Neural progenitor cell (in vitro differentiated cells): Measurements from ENCODE around the gene HSD3B7. TPM values are rescaled to one million over a fixed set of nuclear protein-coding genes. Genes with fewer than 3 reads are reported as not detected.

Experiments
- DNase-seq: peaks from one replicate; pipeline ENCODE4 v3.0.0-alpha.2; 2016; ENCODE audit warnings: low spot score
- H2AFZ ChIP-seq: fragments of 200-600 bp; sonication (generic); replicated peaks from 2 replicates; pipeline ENCODE4 v1.6.1; 2016; ENCODE audit warnings: antibody characterized with exemption
- H3F3A ChIP-seq: fragments of 200-600 bp; sonication (generic); 2 replicates; pipeline ENCODE4 v1.6.1; 2016; ENCODE audit warnings: antibody characterized with exemption, low read depth
- H3K27ac ChIP-seq: fragments of 200-600 bp; sonication (generic); 2 replicates; pipeline ENCODE4 v1.5.1; 2016; ENCODE audit warnings: mild to moderate bottlenecking
- H3K27me3 ChIP-seq: fragments of 200-600 bp; sonication (generic); 2 replicates; pipeline ENCODE4 v1.6.1; 2016; ENCODE audit warnings: mild to moderate bottlenecking, moderate library complexity
- H3K36me3 ChIP-seq: fragments of 200-600 bp; sonication (generic); 2 replicates; pipeline ENCODE4 v1.5.1; 2016
- H3K4me1 ChIP-seq: fragments of 200-600 bp; sonication (generic); 2 replicates; pipeline ENCODE4 v1.6.1; 2016; ENCODE audit warnings: mixed run types
- H3K4me2 ChIP-seq: fragments of 200-600 bp; sonication (generic); 2 replicates; pipeline ENCODE4 v1.6.1; 2016
- H3K4me3 ChIP-seq: fragments of 200-600 bp; sonication (generic); 2 replicates; pipeline ENCODE4 v1.5.1; 2016
- H3K79me2 ChIP-seq: fragments of 200-600 bp; sonication (generic); 2 replicates; pipeline ENCODE4 v1.6.1; 2016; ENCODE audit warnings: low read depth
- H3K9ac ChIP-seq: fragments of 200-600 bp; sonication (generic); 2 replicates; pipeline ENCODE4 v1.6.1; 2016
- H3K9me3 ChIP-seq: fragments of 200-600 bp; sonication (generic); 2 replicates; pipeline ENCODE4 v1.5.1; 2016; ENCODE audit warnings: low read depth
- H4K20me1 ChIP-seq: fragments of 200-600 bp; sonication (generic); 2 replicates; pipeline ENCODE4 v1.6.1; 2016; ENCODE audit warnings: low read depth
- H3K27ac Mint-ChIP-seq: 3 replicates; pipeline ENCODE4 v1.8.0; 2021; ENCODE audit warnings: mixed read lengths
- H3K27me3 Mint-ChIP-seq: 2 replicates; pipeline ENCODE4 v1.8.0; 2022; ENCODE audit warnings: low read depth, mild to moderate bottlenecking, inconsistent platforms, moderate library complexity, mixed read lengths; ENCODE audit not compliant: insufficient read depth
- H3K36me3 Mint-ChIP-seq: 3 replicates; pipeline ENCODE4 v1.8.0; 2021; ENCODE audit warnings: mixed read lengths
- H3K4me1 Mint-ChIP-seq: 3 replicates; pipeline ENCODE4 v1.8.0; 2021; ENCODE audit warnings: mixed read lengths
- H3K4me3 Mint-ChIP-seq: 3 replicates; pipeline ENCODE4 v1.8.0; 2021; ENCODE audit warnings: mild to moderate bottlenecking, moderate library complexity, mixed read lengths
- H3K9me3 Mint-ChIP-seq: 3 replicates; pipeline ENCODE4 v1.8.0; 2020; ENCODE audit warnings: mixed read lengths
- CTCF ChIP-seq: fragments of 200-600 bp; sonication (generic); IDR thresholded peaks from 2 replicates; pipeline ENCODE4 v1.5.1; 2017; ENCODE audit warnings: antibody characterized with exemption, mild to moderate bottlenecking
- EZH2 ChIP-seq: fragments of 200-600 bp; sonication (generic); IDR thresholded peaks from 2 replicates; pipeline ENCODE4 v1.6.1; 2017; ENCODE audit warnings: antibody characterized with exemption, mild to moderate bottlenecking, moderate library complexity
- EZH2phosphoT487 ChIP-seq: fragments of 200-600 bp; sonication (generic); IDR thresholded peaks from 2 replicates; pipeline ENCODE4 v1.6.1; 2017; ENCODE audit warnings: antibody characterized with exemption
- total RNA-seq: library from RNA; depleted of rRNA; stranded (reverse); fragments of >200 nt; gene quantifications from 2 replicates; pipeline ENCODE4 v1.2.3, GENCODE V29; 2015; ENCODE audit warnings: low replicate concordance

Gene HSD3B7
- total RNA-seq, 1 donor from 2014 or later, result 1.4 TPM

GRCh38 chr16:30983898-30984610 is 953 bp upstream of the HSD3B7 start:
- Mint-ChIP-seq H3K27me3 (peaks cover 11% of the 10 kb centered on the region), H3K36me3 (peaks cover 10% of the 10 kb centered on the region), H3K4me1 (no peaks in the 10 kb centered on the region), H3K4me3 (peak overlapping the region; percentile 35), H3K9me3 (no peaks in the 10 kb centered on the region), H3K27ac (no peak overlapping the region)
- no peaks in the 10 kb centered on the region for H3K4me1 ChIP-seq
- peaks cover 4% of the 10 kb centered on the region for H4K20me1 ChIP-seq
- H3K4me3 ChIP-seq, result no peak overlapping the region
- no peaks in the 10 kb centered on the region for H3K27me3 ChIP-seq
- no peak overlapping the region for H3K4me2 ChIP-seq
- H3K79me2 ChIP-seq, result no peaks in the 10 kb centered on the region
- no peak for DNase-seq
- no peak for TF ChIP-seq EZH2
- TF ChIP-seq CTCF, result no peak
- no peak for TF ChIP-seq EZH2phosphoT487
- no peak overlapping the region for H2AFZ ChIP-seq
- no peaks in the 10 kb centered on the region for H3K36me3 ChIP-seq
- H3K27ac ChIP-seq, result no peak overlapping the region
- no peak overlapping the region for H3K9ac ChIP-seq
- no peaks in the 10 kb centered on the region for H3K9me3 ChIP-seq
- H3F3A ChIP-seq, result peaks cover 10% of the 10 kb centered on the region

DNA sequence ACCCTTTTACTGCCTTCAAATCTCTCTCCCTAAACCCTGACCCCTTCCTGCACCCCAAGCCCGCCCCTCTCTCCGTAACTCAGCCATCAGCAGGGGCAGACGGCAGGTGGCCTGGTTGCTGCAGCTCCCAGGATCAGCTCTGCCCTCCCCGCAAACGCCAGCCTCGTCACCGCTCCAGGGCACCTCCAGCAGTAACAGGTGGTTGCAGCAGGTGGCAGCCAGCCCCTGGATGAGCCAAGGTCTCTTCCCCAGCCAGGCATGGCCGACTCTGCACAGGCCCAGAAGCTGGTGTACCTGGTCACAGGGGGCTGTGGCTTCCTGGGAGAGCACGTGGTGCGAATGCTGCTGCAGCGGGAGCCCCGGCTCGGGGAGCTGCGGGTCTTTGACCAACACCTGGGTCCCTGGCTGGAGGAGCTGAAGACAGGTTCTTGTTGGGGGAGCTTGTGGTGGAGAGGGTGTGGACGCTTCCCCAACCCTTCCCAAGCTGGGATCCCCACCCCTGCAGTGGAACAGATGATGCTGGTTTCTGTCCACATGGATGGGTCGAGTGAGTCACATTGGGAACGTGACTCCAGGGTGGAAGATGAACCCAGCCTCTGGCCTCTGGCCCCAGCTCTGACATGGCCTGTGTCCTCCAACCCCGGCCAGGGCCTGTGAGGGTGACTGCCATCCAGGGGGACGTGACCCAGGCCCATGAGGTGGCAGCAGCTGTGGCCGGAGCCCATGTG is 558 bp downstream of the HSD3B7 start:
- Histone ChIP-seq H2AFZ (no peak overlapping the region), H3K4me2 (peak overlapping the region; percentile 75), H3K27ac (no peak overlapping the region), H3K9me3 (no peaks in the 10 kb centered on the region), H3K4me3 (peak overlapping the region; percentile 33), H3K36me3 (no peaks in the 10 kb centered on the region), H3K4me1 (no peaks in the 10 kb centered on the region), H3K27me3 (no peaks in the 10 kb centered on the region), H3K9ac (no peak overlapping the region), H3F3A (peaks cover 10% of the 10 kb centered on the region), H4K20me1 (peaks cover 4% of the 10 kb centered on the region), H3K79me2 (no peaks in the 10 kb centered on the region)
- Mint-ChIP-seq H3K4me3 (peak overlapping the region; percentile 33), H3K9me3 (no peaks in the 10 kb centered on the region), H3K27me3 (peaks cover 11% of the 10 kb centered on the region), H3K36me3 (peaks cover 10% of the 10 kb centered on the region), H3K27ac (peak overlapping the region; percentile 63), H3K4me1 (no peaks in the 10 kb centered on the region)
- DNase-seq, result peak; percentile 62
- TF ChIP-seq CTCF, result no peak
- no peak for TF ChIP-seq EZH2
- no peak for TF ChIP-seq EZH2phosphoT487

GRCh38 chr16:30986129-30986991 is 1.4 kb downstream of the HSD3B7 start:
- H3K27ac Mint-ChIP-seq, result peak overlapping the region; percentile 49
- peak overlapping the region; percentile 50 for H3K4me3 Mint-ChIP-seq

More at GRCh38 chr16:30986129-30986991, 1.4 kb downstream of the HSD3B7 start:
- H3K79me2 ChIP-seq, result no peaks in the 10 kb centered on the region
- H3K4me2 ChIP-seq, result no peak overlapping the region
- H3K4me1 ChIP-seq, result no peaks in the 10 kb centered on the region
- no peaks in the 10 kb centered on the region for H3K9me3 Mint-ChIP-seq
- H3K9ac ChIP-seq, result no peak overlapping the region
- H3K4me1 Mint-ChIP-seq, result no peaks in the 10 kb centered on the region
- peaks cover 10% of the 10 kb centered on the region for H3F3A ChIP-seq
- no peak overlapping the region for H3K27ac ChIP-seq
- TF ChIP-seq EZH2phosphoT487 (no peak), CTCF (no peak), EZH2 (no peak)
- H4K20me1 ChIP-seq, result peaks cover 4% of the 10 kb centered on the region
- no peaks in the 10 kb centered on the region for H3K27me3 ChIP-seq
- peaks cover 11% of the 10 kb centered on the region for H3K27me3 Mint-ChIP-seq
- H3K4me3 ChIP-seq, result no peak overlapping the region
- no peaks in the 10 kb centered on the region for H3K9me3 ChIP-seq
- H3K36me3 Mint-ChIP-seq, result peaks cover 6% of the 10 kb centered on the region
- H2AFZ ChIP-seq, result no peak overlapping the region
- H3K36me3 ChIP-seq, result no peaks in the 10 kb centered on the region
- DNase-seq, result no peak
